Measurements from ENCODE around the gene BTF3.

DNA sequence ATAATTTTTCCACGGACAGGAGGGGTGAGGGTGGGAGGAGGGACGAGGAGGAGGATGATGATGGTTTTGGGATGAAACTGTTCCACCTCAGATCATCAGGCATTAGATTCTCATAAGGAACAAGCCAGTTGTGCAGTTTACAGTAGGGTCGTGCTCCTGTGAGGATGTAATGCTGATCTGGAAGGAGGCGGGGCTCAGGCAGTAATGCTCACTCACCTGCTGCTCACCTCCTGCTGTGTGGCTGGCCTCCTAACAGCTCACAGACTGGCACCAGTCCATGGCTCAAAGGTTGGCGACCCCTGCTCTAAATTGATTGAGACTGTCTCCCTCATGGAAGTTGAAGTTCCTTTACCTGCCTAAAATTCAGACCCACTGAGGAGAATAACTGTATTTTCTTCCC is 34.0 kb downstream of the BTF3 start:
- TF ChIP-seq, protein P1, sequence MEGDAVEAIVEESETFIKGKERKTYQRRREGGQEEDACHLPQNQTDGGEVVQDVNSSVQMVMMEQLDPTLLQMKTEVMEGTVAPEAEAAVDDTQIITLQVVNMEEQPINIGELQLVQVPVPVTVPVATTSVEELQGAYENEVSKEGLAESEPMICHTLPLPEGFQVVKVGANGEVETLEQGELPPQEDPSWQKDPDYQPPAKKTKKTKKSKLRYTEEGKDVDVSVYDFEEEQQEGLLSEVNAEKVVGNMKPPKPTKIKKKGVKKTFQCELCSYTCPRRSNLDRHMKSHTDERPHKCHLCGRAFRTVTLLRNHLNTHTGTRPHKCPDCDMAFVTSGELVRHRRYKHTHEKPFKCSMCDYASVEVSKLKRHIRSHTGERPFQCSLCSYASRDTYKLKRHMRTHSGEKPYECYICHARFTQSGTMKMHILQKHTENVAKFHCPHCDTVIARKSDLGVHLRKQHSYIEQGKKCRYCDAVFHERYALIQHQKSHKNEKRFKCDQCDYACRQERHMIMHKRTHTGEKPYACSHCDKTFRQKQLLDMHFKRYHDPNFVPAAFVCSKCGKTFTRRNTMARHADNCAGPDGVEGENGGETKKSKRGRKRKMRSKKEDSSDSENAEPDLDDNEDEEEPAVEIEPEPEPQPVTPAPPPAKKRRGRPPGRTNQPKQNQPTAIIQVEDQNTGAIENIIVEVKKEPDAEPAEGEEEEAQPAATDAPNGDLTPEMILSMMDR (conservative IDR thresholded peaks at IDR 0.05; ENCODE audit: low read depth in 2 of 2) = no peak
- TF ChIP-seq EZH2 (IDR thresholded peaks at IDR 0.05; ENCODE audit: low read depth, unreplicated experiment) (no peak), JUNB (IDR thresholded peaks at IDR 0.05; ENCODE audit: unreplicated experiment) (no peak), POLR2AphosphoS5 (IDR thresholded peaks at IDR 0.05; ENCODE audit: low read depth) (no peak), CREB1 (CRISPR knock-in tag; IDR thresholded peaks at IDR 0.05; ENCODE audit: low read depth) (no peak)
- TF ChIP-seq, protein P2, sequence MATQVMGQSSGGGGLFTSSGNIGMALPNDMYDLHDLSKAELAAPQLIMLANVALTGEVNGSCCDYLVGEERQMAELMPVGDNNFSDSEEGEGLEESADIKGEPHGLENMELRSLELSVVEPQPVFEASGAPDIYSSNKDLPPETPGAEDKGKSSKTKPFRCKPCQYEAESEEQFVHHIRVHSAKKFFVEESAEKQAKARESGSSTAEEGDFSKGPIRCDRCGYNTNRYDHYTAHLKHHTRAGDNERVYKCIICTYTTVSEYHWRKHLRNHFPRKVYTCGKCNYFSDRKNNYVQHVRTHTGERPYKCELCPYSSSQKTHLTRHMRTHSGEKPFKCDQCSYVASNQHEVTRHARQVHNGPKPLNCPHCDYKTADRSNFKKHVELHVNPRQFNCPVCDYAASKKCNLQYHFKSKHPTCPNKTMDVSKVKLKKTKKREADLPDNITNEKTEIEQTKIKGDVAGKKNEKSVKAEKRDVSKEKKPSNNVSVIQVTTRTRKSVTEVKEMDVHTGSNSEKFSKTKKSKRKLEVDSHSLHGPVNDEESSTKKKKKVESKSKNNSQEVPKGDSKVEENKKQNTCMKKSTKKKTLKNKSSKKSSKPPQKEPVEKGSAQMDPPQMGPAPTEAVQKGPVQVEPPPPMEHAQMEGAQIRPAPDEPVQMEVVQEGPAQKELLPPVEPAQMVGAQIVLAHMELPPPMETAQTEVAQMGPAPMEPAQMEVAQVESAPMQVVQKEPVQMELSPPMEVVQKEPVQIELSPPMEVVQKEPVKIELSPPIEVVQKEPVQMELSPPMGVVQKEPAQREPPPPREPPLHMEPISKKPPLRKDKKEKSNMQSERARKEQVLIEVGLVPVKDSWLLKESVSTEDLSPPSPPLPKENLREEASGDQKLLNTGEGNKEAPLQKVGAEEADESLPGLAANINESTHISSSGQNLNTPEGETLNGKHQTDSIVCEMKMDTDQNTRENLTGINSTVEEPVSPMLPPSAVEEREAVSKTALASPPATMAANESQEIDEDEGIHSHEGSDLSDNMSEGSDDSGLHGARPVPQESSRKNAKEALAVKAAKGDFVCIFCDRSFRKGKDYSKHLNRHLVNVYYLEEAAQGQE (IDR thresholded peaks at IDR 0.05; ENCODE audit: unreplicated experiment) = no peak
